ENCODE measurements around the gene PHF10.
"Not testable (repeated sequence)": the region's sequence is repeated elsewhere in the genome, so short reads cannot be mapped to it uniquely, and the experiment has no call there.

The PHF10 gene

DNA sequence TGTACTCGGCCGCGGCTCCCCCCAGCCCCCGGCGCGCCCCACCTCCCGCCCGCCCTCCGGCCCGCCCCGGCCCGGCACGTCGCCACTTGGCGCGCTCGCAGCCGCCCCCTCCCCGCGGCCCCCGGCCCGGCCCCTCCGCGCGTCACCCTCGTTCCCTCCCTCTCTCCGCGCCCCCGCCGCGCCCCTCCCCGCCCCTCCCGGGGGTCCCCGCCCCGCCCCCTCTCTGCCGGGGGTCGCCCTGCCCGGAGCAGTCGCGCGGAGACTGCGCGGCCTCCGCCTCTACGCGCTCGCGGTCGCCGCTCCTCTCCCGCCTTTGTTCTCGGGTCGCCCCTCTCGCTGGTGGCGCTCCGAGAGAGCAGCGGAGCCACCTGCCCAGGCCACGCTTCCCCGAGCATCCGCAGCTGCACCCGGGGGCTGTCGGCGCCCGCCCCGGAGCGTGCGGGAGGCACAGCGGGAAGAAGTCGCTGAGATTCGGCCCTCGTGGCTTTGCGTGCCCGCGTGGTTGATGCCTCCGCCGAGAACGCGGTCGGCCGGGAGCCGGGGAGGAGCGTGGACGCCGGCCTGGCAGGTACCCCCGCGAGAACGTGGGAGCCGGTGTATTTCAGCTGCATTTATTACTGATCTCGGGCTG is at the start of gene PHF10:
Gene PHF10, minus strand, starts transcription at position 7 of the 631 bp plus-strand sequence. CDS start 569 bp downstream, outside the sequence.
- peak; percentile 42 for DNase-seq (ENCODE audit: low spot score)

DNA sequence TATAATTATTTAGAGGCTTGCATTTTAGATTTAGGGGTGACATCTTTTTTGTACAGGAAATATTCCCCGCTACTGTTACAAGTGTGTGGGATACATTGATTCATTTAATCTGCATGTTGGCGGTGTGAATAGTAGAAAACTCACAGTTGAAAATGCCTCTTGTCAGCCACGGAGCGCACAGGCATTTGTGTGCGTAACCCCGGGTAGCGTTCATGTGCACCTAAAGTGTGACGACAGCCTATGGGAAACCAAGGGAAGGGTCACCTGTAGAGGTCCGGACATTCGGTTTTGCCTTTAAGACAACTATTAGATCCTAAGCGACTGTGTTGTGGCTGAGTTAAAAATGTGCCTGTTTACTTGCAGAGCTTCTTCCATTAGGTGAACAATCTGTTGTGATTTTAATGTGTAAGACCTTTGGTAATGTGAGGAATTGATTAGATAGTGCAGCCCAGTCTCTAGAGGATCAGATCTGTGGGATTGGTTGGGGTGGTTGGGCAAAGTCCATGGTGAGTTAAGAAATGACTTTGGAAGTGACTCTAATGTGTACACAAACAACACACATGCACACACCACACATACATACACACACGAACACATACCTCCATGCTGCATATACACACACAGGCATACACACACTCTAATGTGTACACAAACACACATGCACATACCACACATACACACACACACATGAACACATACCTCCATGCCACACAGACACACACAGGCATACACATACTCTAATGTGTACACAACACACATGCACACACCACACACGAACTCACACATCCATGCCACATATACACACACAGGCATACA is 42.8 kb upstream of the PHF10 start:
- no peak for DNase-seq (ENCODE audit: low spot score)

DNA sequence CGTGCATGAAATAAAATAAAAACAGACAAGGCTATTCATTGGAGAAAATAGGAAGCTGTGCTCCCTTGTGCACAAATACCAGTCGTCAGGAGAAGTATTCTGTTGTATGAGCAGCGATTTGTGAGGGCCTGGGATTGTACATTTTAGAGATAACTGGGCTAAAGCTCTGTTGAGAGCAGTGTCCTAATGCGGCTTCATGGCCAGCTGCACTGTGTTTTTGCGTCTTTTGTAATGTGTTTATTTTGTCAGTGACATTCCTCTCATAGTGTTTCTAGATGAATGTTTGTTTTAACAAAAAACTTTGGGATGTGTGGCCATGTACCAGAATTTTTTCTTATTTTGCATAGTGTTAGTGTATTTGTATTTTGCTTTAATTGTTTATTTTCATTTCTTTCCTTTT is 41.9 kb upstream of the PHF10 start:
- DNase-seq (ENCODE audit: low spot score): no peak

DNA sequence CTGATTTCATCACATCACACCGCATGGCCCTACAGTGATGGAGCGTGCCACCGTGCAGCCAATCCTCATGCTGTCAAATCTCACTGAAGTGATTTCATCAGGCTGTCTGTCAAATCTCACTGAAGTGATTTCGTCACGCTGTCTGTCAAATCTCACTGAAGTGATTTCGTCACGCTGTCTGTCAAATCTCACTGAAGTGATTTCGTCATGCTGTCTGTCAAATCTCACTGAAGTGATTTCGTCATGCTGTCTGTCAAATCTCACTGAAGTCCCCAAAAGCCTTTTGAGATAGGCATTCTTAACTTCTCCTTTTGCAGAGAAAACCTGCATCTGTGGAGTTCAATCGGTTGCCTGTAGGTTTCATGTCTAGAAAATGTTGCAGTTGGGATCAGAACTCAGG is 41.5 kb upstream of the PHF10 start:
- DNase-seq (ENCODE audit: low spot score): not testable (repeated sequence)

DNA sequence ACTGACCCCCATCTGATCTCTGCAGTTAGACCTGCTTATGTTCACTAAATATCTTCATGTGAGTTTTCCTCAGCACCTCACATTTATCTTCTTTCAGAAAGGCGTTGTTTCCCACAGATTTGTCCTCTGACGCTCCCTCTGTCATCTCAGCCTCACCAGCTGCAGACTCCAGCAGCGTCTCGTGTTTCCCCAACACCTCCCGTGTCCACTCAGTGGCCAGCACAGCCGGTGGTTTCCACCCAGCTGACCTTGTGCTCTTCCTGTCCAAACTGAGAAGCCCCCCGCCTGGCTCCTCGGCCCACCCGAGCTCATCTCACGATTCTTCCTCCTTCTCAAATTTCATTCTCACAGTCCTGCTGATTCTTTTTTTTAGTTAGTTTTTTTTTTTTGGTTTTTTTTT is 39.6 kb upstream of the PHF10 start:
- DNase-seq (ENCODE audit: low spot score): no peak

DNA sequence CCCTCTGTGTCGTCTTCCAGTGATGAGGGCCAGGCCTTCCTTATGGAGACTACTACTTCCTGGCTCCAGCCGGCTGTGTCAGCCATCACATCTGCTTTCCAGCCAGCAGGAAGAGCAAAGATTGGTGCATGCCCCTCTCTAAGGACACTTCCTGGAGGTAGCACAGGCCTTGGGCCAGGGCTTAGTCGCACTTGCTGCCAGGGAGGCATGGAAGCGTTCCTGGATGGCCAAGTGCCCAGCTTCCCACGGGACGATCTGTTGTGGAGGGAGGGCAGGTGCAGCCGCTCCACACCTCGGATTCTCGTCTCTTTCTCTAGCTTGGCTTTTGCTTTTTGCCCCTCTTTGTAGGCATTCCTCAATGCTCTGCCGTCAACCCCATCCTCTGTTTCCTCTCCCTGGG is 39.0 kb upstream of the PHF10 start:
- DNase-seq (ENCODE audit: low spot score): no peak

DNA sequence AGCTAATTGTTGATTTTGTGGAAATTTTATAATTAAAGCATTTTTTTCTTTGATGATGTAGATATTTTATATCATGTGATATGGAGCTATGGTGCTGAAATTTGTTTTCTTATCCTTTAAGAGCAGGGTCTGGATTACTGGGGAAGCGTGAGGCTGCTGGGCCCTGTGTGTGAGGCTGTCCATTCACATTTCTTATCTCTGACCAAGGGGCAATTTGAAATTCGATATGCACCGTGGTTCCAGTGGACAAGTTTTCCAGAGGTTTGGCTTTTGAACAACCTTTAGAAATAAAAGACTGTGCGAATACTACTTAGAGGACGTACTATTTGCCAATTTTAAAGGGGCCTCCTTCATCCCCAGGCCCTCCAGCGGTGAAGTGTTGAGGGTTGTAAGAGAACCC is 30.9 kb upstream of the PHF10 start:
- no peak for DNase-seq (ENCODE audit: low spot score)

DNA sequence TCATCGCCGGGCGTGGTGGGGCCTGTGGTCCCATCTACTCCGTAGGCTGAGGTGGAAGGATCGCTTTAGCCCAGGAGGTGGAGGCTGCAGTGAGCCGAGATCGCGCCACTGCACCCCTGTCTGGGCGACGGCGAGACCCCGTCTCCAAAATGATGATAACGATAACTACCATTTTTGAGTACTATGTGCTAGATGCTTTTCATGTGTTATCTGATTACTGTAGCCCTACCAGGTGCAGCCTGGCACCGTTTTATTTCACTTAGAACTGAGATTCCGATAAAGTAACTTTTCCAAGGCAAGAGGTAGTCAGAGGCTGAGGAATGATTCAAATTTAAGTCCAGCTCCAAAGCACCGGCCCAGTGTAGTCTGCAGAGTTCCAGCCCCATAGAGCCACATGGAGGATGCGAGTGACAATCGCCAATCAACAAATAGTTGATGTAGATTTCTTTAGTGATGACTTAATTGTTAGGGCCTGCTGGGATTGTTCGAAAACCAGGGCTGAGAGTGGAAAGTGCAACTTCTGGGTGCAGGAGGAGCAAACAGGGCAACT is 27.8 kb upstream of the PHF10 start:
- DNase-seq (ENCODE audit: low spot score): peak; percentile 39

DNA sequence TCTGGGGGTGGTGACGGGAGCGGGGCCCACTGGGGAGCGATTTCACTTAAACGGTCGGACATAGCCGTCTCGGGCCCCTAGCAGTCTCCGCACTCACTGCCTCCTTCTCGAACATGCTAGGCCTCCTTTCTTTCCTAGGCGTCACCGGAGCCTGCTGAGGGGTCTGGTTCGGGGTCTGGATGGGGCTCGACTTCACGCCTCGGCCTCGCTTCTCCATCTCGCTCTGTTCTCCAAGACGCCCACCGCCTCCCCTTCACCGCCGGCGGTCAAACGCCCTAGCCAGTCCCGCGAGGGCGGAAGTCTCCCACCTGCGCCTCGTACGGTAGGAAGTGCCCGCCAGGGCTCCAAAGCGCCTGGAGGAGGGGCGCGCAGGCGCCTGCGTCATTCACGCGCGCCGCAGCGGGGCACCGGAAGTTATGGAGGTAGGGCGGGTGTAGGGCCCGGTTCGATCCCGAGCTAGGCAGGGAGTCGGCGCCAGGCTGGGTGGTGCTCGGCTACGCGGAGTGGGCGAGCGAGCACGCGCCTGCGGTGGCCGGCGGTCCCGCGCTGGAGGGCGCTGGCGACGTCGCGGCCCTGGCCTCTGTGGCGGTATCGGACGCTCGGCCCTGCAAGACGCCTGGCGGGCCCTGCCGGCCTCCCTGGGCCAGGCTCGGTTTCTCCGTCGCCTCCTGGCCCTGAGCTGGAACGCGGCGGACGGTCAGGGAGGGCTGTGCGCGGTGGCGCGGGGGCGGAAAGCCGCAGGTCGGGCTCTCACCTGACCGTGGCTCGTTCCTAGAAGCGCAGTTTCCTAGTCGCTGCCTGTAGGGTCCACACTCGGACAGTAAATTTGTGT is 27.2 kb upstream of the PHF10 start, which contains the start of the genes DYNLT2 and ERMARD:
Gene DYNLT2, minus strand, starts transcription at position 331 of the 832 bp plus-strand sequence. Its CDS starts 114 bp downstream, at position 217.
Gene ERMARD, plus strand, starts transcription at position 381 of the 832 bp plus-strand sequence. Its CDS starts 36 bp downstream, at position 417.
- peak; percentile 92 for DNase-seq (ENCODE audit: low spot score)

DNA sequence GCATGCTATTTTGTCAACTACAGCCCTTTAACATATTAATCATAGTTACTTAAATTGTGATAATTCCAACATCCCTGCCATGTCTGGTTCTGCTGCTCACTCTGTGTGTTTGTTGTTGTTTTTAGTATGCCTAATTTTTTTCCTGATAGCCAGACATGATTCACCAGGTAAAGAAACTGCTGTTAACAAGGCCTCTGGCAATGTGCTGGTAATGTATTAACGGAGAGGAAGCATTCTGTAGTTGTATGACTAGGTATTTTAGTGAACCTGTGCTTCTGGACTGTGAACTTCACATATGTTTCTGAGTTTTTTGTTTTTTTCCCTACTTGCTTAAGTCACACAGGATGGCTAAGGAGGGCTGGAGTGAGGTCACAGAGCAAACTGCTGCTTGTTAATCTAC is 22.3 kb upstream of the PHF10 start:
- DNase-seq (ENCODE audit: low spot score): no peak

DNA sequence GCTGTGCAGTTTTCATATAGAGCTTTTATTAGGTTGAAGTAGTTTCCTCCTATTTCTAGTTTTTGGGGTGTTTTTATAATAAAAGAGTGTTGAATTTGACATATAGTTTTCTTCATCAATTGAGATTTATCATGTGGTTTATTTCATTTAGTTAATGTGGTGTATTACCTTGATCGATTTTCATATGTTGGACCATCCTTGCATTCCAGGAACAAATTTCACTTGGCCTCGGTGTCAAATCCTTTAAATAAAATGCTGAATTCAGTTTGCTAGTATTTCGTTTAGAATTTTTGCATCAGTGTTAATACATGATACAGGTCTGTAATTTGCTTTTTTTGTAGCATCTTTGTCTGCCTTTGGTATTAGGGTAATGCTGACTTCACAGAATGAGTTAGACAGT is 21.1 kb upstream of the PHF10 start:
- no peak for DNase-seq (ENCODE audit: low spot score)

DNA sequence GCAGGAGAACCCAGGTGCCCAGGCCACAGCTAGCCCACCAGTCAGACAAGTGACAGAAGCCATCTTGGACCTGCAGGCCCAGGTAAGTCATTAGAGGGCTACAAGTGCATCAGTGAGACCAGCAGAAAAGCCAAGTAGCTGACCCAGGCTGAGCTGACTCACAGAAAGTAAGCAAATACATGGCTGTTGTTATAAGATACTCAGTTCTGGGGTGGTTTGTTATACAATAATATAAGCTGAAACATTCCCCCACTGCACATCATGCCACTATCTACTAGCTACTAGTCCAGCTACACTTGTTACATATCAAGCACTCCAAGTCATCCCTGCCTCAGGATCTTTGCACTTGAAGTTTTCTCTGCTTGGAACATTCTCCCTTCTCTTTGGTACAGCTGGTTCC is 17.0 kb upstream of the PHF10 start:
- DNase-seq (ENCODE audit: low spot score): no peak

DNA sequence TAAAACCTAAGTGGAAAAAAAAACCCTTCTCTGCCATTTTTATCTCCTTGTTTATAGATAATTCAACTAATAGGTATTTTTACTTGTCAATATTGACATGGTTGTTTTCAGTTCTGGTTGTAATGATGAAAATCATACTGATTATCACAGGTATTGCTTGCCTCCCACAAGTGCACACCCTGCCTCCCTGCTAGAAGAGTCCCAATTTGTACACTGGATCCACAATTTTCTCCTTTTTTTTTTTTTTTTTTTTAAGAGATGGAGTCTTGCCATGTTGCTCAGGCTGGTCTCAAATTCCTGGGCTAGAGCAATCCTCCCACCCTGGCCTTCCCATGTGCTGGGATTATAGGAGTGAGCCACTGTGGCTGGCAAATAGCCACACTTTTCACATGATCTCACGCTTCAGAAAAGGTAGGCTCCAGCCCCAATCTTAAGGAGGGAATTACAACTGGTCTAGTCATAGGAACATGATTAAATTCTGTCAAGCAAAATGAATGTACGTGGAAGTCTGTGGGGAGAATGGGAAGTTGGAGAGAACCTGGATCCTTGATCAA is 14.8 kb upstream of the PHF10 start:
- no peak for DNase-seq (ENCODE audit: low spot score)

DNA sequence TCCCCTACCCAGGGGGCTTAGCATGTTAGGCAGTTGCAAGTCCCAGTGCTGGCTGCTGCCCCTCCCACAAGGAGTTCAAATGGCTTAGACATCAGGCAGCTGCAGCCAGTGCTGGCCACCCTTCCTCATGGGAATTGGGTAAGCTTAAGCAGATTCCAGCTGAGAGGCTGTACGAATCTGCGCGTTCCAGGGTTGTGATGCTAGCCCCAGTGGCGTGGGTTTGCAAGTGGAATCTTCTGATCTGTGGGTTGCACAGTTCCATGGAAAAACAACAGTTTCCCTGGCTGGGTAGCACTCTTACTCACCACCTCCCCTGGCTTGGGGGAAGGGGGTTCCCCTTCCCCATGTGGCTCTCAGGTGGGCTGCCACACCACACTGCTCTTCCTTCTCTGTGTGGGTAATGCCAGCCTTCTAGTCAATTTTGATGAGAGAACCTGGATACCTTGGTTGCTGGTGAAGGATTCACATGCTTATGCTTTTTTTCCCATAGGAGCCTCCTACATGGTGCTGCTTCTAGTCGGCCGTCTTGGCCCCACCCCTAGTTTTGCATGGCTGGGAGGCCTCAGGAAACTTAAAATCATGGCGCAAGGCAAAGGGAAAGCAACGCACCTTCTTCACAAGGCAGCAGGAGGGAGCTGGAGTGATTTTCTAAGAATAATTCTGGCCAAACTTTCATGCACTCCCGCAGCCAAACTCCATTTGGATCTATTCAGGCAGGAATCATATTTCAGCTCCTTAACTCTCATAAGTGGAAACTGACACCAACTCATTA is 14.1 kb upstream of the PHF10 start:
- DNase-seq (ENCODE audit: low spot score): no peak

DNA sequence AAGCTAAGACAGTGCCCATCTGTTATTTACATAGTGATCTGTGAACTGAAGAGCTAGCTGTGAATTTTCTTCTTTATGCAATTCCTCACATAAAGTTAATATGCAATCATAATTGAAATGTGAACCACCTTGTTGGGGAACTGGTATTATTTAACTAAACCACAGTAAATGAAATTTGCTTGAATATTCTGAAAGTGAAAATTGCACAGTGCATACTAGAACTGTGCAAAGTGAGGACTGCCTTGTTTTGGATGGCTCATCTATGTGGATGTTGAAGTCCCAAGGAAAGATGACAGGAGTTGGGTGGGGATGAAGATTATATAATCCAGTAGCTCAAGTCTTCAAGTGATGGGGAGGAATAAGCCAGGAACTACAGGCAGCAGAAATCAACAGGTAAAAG is 5.7 kb upstream of the PHF10 start:
- no peak for DNase-seq (ENCODE audit: low spot score)

DNA sequence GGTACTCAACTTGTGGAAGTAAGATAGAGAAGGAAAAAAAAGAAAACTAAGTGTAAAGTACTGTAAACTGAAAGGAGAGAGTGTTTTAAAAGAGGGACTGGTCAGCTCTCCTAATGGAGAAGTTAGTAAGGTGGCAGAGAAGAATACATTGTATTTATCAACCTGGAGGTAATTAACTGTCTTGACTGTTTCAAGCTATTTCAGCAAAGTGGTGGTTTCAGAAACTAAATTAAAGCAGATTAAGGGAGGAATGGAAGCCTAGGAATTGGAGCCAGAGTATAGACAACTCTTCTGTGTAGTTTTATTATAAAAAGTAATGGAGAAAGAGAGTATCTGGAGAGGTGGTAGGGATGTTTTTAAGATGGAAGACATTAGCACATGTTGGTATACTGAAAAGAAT is 2.7 kb upstream of the PHF10 start:
- DNase-seq (ENCODE audit: low spot score): no peak

DNA sequence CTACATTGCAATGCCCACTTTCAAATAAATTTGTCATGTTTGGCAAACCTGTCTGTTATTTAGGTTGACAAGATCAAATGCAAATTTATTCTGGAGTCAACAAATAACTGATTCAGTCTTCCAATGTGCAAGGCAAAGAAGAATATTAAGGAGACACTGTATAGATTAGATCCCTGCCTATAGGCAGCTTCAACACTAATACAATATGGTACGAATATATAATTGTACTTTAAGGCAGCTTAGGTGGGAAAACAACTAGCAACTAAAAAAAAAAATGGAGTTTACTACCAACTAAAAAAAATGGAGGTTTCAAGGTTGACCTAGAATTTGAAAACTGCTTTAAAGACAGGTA is 1.7 kb upstream of the PHF10 start:
- DNase-seq (ENCODE audit: low spot score): no peak

DNA sequence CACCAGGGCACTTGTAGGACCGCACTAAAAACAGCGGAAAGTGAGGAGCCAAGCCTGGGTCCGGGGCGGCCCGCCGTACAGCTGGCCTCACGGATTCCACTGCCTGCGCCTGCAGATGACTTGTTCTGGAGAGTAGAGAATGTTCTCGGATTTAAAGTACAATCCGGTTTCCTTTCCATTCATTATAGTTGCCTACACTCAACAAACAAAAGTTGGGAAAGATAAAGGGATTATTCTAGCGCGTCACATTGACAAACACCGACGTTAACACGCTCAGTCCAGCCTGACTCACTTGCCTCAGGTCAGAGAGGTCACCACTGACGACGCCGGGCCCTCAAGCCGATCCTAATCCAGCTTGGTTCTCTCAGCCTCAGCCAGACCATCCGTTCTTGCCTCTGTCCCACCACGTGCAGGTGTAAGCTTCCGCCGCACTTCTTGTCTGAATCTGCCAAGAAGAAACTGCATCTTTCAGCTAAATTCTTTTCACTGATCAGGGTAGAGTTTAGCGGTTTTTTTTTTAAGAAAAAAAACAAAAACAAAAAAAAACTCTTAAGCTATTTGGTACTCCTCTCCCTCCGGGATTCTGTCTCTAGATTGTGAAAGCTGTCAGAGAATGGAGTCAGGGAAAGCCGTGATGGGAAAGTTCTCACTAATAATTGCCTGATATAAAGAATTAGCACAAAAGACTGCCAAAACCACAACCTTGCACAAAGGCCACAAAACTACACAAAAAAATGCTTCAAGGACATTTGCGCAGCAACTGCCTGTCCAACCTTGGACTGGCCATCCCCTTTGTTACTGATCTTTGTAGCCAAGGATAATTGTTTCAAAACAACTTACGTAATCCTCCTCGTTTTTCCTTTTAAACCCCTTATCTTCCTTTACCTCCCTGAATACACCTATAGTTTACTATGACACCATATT is 1.1 kb upstream of the PHF10 start:
- DNase-seq (ENCODE audit: low spot score): peak; percentile 90

DNA sequence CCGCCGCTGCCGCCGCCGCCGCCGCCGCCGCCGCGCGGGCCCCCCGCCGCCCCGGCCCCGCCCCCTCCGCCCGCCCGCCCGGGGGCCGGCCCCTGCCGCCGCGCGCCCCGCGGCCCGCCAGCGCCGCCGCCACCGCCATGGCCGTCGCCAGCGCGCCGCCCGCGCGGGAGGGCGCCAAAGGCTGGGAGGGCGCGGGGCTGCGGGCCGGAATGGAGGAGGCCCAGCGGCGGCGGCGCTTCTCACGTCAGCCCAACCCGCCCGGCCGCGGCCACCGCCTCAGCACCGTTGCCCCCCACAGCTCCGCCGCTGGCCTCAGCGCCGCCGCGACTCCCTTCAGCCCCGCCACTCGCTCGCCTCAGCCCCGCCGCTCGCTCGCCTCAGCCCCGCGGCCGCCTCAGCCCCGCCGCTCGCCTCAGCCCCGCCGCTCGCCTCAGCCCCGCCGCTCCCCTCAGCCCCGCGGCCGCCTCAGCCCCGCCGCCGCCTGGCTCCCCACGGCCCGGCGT is 258 bp downstream of the PHF10 start:
- DNase-seq (ENCODE audit: low spot score): peak; percentile 34
